Right atrium auricular region (tissue), 2 donors: ENCODE results near the gene STXBP3. TPM values are rescaled to one million over a fixed set of nuclear protein-coding genes. Genes with fewer than 3 reads are reported as not detected.

Experiments used
- DNase-seq: peaks from one replicate; pipeline ENCODE4 v3.0.0-alpha.2; 2019; ENCODE audit warnings: low spot score
- H3K27ac ChIP-seq, 2 donors: fragments of 200-600 bp; sonication (generic); 1 replicate in 1 of 2; 2 replicates in 1 of 2; pipeline ENCODE4 v1.5.1; 2016 to 2019
- H3K27me3 ChIP-seq, 2 donors: fragments of 200-600 bp; sonication (generic); one replicate each; pipeline versions ENCODE4 v1.5.1 to v1.6.0; 2017 to 2019
- H3K36me3 ChIP-seq: fragments of 200-600 bp; sonication (generic); one replicate; pipeline ENCODE4 v1.5.1; 2016
- H3K4me1 ChIP-seq, 2 donors: fragments of 200-600 bp; sonication (generic); one replicate each; pipeline versions ENCODE4 v1.5.1 to v1.6.0; 2017 to 2019
- H3K4me3 ChIP-seq, 2 donors: fragments of 200-600 bp; sonication (generic); 1 replicate in 1 of 2; 2 replicates in 1 of 2; pipeline ENCODE4 v1.5.1; 2017 to 2019; ENCODE audit warnings: mild to moderate bottlenecking in 1 of 2, moderate library complexity in 1 of 2
- H3K9me3 ChIP-seq, 2 donors: fragments of 200-600 bp; sonication (generic); one replicate each; pipeline ENCODE4 v1.5.1; 2019
- CTCF ChIP-seq, 2 donors: fragments of 200-600 bp; sonication (generic); IDR thresholded peaks; one replicate each; pipeline ENCODE4 v1.5.1; 2019; ENCODE audit warnings: antibody characterized with exemption in 2 of 2
- total RNA-seq, 2 donors: library from RNA; depleted of rRNA; stranded (reverse); fragments of >200 nt; gene quantifications; one replicate each; pipeline ENCODE4 v1.1.0, GENCODE V29; 2016

Gene STXBP3
- total RNA-seq, 2 donors from 2014 or later = 26.4 to 27.7 TPM

GRCh38 chr1:108842525-108843181 is 96.2 kb downstream of the STXBP3 start:
- no peaks in the 10 kb centered on the region for H3K27me3 ChIP-seq
- peak overlapping the region in 1 of 2 donors; percentile 56 for H3K27ac ChIP-seq
- no peak overlapping the region for H3K4me3 ChIP-seq
- peaks cover 0 to 16% of the 10 kb centered on the region in 2 donors for H3K4me1 ChIP-seq
- no peak for TF ChIP-seq CTCF (IDR thresholded peaks at IDR 0.05)
- no peaks in the 10 kb centered on the region for H3K9me3 ChIP-seq
- no peaks in the 10 kb centered on the region for H3K36me3 ChIP-seq
- no peak for DNase-seq

GRCh38 chr1:108843390-108844137 is 97.1 kb downstream of the STXBP3 start:
- H3K4me1 ChIP-seq = peaks cover 0 to 16% of the 10 kb centered on the region in 2 donors

GRCh38 chr1:108845446-108845845 is 99.0 kb downstream of the STXBP3 start:
- Histone ChIP-seq H3K4me1 (peaks cover 0 to 16% of the 10 kb centered on the region in 2 donors), H3K36me3 (no peaks in the 10 kb centered on the region), H3K27me3 (no peaks in the 10 kb centered on the region), H3K27ac (no peak overlapping the region), H3K4me3 (no peak overlapping the region), H3K9me3 (no peaks in the 10 kb centered on the region)
- no peak for TF ChIP-seq CTCF (IDR thresholded peaks at IDR 0.05)
- no peak for DNase-seq

More at GRCh38 chr1:108843390-108844137, 97.1 kb downstream of the STXBP3 start:
- no peak for DNase-seq
- Histone ChIP-seq H3K9me3 (no peaks in the 10 kb centered on the region), H3K36me3 (no peaks in the 10 kb centered on the region), H3K27me3 (no peaks in the 10 kb centered on the region), H3K4me3 (no peak overlapping the region), H3K27ac (no peak overlapping the region)
- TF ChIP-seq CTCF (IDR thresholded peaks at IDR 0.05) = no peak

- Histone ChIP-seq H3K36me3 (no peaks in the 10 kb centered on the region), H3K4me3 (no peak overlapping the region), H3K9me3 (no peaks in the 10 kb centered on the region), H3K27ac (no peak overlapping the region), H3K27me3 (no peaks in the 10 kb centered on the region), H3K4me1 (peaks cover 0 to 16% of the 10 kb centered on the region in 2 donors)
- no peak for TF ChIP-seq CTCF (IDR thresholded peaks at IDR 0.05)
- DNase-seq = no peak
Measured at GRCh38 chr1:108845991-108846390, 99.5 kb downstream of the STXBP3 start.

- TF ChIP-seq CTCF (IDR thresholded peaks at IDR 0.05) = no peak
- H3K4me3 ChIP-seq = no peak overlapping the region
- DNase-seq = no peak
- no peak overlapping the region for H3K27ac ChIP-seq
- H3K27me3 ChIP-seq = no peaks in the 10 kb centered on the region
- H3K4me1 ChIP-seq = peaks cover 0 to 16% of the 10 kb centered on the region in 2 donors
- no peaks in the 10 kb centered on the region for H3K36me3 ChIP-seq
- no peaks in the 10 kb centered on the region for H3K9me3 ChIP-seq
Measured at GRCh38 chr1:108847494-108847893, 101.0 kb downstream of the STXBP3 start.
